GM19438 (cell line): ENCODE results near the gene WASF3.

ENCODE experiments used
- ATAC-seq: cut with Tn5 transposase; IDR thresholded peaks from one replicate; pipeline ENCODE4 v1.9.1; 2021; ENCODE audit warnings: low read depth; ENCODE audit not compliant: unreplicated experiment

The WASF3 gene

DNA sequence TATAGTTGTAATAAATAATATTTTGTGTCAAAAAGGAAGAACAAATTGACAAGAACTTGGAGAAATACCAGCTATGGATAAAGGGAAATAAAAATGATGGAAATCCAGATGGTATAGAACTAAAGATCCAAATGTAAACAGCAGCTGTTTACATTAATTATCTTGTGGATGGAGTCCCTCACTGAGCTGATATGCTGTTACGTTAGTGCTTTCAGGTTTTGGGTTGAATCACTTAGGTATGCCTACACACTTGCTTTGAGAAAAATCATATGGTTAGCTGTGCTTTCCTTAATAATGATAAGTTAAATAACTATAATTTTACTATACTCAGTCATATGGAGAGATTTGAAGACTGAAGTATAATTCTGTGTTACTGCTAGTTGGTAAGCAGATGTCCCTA, 27.7 kb downstream of the WASF3 start:
- ATAC-seq: no peak

DNA sequence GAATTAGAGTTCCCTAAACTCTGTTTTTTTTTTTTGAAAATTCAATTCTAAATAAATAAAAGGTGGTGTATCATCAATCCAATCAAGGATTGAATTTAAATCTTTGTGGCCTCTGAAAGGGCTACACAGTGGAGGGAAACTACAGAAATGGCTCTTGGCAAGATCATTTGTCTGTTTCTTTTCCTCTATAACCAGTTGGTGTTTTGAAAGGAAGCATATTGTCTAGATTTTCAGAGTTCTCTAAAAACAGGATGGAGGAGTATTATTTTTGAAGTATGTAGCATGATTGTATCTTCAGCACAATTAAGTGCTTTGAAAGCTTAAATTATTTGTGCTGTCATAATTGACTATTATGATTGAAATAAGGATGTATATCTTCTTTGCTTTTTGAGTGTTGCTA, 29.8 kb downstream of the WASF3 start:
- ATAC-seq: no peak

DNA sequence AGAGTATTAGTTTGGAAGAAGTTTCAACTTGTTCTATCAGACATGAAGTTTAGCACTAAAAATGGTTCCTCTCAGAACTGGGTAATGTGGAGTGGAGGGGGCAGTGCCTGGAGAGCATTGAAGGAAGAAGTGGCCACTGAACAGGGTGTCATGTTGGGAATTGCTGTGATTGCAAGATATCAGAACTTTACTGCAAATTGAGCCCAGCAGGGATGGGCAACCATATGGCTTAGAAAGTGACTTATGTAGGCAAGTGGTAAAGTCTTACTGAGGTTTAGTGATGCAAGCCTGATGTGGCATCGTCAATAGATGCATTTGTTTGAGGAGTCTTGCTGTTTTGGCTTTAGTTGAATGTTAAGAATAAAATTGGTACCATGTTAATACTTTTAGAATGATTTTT, 31.7 kb downstream of the WASF3 start:
- no peak for ATAC-seq

DNA sequence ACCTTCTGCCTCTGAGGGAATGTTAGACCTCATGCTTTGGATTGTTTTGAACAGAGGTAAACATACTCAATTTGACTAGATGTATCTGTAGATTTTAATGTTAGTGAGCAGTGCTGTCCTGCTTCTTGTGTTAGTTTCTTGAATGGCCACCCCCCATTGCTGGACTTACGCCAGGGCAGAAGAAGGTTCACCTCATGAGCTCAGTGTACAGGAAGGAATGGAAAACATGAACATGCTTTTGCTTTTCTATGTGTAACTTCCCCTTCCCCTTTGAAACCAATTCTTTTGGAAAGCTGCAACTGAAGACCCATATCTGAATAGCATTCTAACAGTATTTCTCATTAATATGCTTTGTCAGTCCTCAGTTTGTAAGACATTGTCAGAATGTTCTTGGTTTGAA, 32.3 kb downstream of the WASF3 start:
- ATAC-seq: no peak

DNA sequence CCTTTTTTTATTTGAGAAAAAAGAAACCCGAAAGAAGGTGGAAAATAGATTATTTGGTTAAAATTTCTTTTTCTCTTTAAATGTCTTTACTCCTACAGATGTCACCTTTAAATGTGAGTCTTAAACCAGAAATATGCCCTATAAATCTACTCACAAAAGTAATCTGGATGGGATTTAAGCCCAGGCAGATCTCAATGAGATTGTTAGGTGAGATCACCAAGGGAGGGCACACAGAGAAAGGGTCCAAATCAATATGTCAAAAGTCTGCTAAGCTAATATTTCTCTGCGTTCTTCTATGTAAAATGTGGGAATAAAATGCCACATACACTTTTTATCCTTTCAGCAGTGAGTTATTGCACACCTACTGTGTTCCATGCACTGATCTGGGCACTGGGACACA, 32.9 kb downstream of the WASF3 start:
- ATAC-seq: no peak

DNA sequence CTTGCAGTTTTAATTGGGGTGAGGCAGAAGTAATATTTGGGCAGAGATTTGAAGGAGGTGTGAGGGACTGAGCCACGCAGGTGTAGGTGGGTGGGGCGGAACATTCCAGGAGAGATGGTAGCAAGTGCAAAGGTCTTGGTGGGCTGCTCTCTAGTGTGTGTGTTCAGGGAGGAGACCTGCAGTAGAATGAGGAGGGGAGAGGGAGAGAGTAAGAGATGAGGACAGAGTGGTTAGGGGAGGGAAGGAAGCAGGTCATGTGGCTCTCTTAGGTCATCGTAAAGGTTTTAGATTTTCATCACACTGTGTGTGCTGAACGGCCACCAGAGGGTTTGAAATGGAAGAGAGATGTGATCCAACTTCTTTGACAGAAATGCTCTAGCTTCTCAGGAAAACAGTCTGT, 33.5 kb downstream of the WASF3 start:
- no peak for ATAC-seq

DNA sequence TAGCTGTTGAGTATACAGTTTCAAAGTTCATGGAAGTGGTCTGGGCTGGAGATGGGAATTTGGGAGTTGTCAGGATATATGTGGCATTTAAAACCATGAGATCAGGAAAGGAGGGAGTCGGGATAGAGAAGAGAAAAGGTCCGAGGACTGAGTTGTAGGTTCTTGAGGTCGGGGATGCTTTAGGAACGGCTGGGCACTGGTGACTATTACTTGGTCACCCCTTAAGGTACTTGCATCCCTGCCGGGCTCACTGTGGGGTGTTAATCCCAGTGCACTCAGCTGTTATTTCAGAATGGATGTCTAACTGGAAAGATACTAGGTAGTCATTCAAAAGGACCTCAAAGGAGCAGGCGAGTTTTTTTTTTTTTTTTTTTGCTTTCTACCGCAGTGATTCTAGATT, 34.2 kb downstream of the WASF3 start:
- ATAC-seq: no peak

DNA sequence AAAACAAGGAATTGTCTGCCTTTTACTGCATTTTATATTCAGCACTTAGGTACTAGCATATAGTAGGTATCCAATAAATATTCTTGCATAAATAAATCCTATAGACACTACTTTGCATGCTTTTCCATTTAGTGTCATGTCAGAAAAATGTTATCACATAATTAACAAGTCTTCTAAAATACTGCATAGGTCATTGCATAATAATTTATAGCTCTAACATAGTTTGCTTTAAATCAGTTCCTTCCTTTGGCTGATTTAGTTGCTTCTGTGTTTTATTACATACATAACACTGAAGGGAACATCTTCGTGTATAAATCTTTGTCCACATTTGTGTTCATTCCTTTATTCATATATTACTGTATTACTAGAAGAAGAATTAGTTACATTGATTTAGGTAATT, 36.2 kb downstream of the WASF3 start:
- no peak for ATAC-seq

DNA sequence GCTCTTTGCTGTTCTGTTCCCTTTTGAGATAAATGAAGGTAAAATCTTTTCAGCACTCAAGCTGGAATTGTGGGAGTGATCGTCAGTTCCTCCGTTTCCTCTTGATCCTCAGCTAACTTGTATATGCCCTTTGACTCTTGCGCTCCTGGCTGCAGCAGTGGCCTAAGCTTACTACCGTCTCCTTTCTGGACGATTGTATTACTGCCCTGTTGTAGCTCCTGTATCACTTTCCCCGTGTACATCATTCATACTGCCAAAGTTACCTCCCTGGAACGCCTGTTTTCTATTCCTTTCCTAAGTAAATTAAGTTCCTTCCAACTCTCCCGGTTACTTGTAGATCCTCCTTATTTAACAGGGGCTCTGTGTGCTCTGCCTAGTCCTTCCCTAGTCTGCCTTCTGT, 36.9 kb downstream of the WASF3 start:
- no peak for ATAC-seq

DNA sequence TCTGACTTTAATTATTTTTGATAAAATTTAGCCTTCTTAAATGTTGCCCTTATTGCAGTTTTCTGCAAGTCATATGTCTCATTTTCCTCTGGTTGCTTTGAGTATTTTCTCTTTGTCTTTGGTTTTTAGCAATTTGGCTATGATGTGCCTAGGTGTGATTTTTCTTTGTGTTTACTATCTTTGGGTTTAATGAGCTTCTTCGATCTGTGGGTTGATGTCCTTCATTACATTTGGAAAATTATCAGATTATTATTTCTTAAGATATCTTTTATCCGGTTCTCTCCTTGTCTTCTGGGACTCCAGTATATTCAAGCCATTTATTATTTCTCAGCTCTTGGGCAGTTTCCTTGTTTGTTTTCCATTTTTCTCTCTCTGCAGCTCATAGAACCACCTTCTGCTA, 39.0 kb downstream of the WASF3 start:
- ATAC-seq: no peak

DNA sequence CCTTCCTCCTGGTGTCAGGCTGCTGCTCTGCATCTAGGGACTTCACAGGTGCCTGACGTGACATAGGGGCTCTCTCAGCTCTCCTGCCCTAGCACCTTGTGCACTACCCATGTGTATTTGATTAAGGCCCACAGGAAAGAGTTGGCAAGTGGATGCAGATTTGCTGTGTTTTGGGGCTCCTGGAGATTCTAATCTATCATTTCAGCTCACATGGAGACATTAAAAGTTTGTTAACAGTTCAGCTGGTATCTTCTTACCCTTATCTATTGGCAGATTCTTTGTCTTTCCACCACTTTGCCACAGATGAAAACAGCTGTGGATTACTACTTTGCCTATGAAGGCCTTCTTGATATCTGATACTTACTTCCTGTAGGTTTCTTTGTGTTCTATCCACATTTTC, 41.9 kb downstream of the WASF3 start:
- ATAC-seq: no peak

DNA sequence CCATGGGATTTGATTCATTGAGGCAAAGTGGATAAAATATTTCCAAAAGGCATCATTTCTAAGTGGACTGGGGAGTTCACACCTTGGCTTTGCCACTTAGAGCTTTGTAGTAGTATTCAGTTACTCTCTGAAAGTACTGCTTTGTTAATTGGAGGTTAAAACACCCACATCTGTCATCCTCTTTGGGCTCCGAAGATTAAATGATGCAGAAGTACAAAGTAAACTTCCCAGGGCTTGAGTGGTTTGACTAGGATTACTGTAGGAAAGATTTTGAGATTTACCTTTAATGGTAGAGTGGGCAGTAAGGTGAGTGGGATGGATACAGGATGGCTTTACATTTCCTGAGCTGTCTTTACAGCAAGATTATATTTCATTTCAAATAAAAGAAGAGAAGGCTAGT, 42.4 kb downstream of the WASF3 start:
- ATAC-seq: no peak

DNA sequence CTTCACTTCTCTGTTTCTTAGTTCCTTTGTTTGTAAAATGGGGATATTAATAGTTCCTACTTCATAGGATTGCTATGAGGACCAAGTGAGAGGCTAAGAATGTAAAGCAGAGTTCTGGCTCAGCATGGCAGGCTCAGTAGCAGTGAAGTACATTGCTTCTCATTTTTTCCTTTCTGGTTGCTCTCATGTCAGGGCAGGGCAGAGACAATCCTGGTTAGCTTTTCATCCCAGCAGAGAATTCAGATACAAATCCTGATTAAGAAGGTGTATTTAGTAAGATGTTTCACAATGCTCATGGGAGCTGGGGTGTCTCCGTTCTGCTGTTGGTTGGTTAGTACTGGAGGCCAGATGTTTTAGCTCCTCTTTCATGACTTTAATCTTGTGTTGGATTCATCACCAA, 42.9 kb downstream of the WASF3 start:
- ATAC-seq: no peak

DNA sequence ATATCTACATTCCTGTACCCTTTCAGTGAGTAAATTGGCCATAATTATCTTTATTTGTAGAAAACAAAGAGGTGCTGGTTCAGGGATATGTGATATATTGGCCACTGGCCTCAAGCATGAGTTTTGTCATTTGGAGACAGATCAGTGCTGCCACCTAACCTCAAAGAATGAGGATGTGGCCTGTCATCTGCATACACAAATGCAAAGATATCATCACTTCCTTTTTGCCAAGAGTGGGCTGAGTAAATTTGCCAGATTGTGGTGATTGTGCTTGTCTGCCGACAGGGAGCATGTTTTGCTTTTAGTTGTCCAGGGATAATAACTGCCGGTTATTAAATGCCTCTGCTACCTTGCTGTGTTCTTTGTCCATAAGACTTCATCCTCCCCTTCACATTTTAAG, 44.2 kb downstream of the WASF3 start:
- ATAC-seq: no peak

DNA sequence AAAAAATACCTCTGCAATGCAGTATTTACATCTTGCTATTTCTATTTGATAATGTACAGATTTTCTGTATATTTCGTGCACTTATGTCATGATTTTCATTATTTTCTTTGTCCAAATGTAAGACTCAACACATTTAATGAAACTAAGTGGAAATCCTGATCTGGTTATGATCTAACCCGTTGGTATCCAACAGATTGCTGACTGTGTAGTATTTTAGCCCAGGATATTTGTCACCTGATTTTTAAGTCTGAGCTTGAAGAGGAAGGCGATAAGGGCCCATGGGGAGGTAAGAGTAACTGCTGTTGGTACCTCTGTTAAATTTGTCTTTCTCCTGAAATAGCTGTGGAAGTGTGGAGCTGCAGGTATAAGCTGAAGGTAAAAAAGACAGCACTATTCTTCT, 45.3 kb downstream of the WASF3 start:
- ATAC-seq: no peak

DNA sequence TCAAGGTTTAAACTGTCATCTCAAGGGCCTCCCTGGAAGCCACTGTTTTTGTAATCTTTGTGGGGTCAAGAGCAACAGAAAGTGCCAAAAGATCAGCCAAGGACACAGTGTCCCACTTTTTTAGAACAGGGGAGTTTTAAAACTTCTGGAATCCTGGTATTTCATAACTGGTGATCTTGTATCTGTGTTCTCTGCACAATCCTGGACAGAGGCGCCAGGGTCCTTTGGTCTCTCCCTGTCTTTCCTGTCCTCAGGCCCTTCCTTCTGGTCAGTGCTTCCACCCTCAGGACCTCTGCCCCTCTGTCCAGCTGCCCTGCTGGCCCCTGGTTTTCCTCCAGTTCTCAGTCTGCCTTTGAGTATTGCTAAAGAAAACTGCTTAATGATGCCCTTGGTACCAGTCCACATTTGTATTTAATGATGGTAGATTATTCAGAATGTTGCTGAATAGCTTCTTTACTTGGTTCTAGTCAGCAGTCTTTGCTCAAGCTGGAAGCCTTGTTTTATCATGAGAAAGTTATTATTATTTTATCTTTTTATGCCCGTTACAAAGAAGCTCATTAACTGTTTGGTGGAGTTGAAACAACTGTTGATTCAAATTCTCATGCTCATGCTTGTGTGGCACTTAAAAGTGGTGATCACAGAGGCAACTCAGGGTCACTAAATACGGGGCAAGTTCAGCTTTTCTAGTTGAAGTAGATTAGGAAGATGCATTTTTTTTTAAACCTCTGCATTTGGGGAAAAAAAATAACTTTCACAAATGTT, 47.5 kb downstream of the WASF3 start:
- ATAC-seq: no peak

DNA sequence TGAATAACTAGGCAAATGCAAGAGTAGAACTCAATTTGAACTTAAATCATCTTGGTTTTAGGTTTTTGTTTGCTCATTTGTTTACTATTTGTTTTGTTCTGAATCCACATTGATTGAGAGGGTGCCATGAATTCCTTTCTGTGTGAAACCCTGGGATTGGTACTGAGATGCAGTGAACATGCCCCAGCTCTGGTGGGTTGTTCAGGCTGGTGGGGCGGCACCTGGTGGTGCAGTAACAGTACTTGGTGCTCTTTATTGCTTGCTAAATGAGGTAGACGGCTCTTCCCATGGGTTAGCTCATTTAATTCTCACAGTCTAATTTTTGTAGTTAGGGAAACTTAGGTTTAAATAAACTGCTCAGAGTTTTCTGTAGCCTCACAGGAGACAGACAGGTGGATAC, 48.4 kb downstream of the WASF3 start:
- no peak for ATAC-seq

DNA sequence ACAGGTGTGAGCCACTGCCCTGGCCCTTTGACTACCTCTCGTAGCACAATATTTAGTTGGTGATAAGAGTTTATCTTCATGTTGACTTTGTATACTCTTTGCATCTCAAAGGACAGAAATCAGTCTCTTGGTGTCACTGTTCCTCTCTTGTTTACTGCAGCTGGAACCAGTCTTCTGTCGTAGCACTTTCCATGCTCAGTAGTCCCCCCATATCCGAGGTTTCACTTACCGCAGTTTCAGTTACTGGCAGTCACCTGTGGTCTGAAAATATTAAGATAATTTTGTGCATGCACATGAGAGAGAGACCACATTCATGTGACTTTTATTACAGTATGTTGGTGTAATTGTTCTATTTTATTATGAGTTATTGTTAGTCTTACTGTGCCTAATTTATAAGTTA, 49.1 kb downstream of the WASF3 start:
- ATAC-seq: no peak

DNA sequence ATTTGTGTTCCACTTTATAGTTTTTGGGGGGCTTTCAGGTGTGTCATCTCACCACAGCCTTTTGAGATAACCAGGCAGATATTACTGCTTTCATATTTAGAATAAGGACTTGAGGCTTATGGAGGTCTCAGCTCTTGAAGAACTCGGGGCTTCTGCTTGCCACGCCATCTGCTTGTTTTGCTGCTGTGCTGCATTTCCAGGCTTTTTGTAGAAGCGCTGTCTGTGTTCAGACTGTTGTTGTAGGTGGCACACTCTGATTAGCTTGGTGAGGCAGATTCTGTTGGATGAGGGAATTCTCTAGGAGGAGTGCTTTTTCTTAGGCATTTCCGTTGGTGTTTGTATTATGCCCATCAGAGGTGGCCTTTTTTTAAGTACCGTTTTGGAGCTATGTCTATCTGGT, 57.2 kb downstream of the WASF3 start:
- ATAC-seq: no peak

DNA sequence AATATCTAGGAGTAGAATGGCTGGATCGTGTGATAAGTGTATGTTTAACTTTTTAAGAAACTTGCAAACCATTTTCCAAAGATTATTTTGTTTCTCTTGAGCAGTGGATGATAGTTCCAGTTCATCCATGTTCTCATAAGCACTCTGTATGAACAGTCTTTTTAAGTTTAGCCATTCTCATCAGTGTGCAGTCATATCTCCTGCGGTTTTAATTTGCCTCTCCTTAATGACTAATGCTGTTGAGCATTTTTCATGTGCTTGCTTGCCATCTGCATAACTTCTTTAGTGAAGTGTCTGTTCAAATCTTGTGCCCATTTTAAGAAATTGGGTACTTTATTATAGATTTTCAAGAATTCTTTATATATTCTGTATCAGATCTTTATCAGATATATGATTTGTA, 58.6 kb downstream of the WASF3 start:
- no peak for ATAC-seq

DNA sequence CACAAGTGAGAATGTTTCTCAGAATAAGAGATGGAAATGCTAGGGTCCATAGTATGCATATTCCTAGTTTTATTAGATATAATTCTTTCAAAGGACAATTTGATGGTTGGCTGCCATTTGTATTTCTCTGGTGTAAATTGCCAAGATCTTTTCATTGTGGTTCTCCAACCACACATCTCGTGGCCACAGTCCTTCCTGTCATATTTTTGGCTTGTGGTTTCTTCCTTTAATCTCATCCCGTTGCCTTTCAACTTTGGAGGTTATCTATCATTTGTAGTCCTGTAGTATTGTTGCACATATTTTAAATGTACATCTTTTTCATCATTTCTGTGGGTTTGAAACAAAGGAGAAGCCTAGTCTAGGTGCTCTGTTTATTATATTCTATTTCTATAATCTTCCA, 61.2 kb downstream of the WASF3 start:
- no peak for ATAC-seq

DNA sequence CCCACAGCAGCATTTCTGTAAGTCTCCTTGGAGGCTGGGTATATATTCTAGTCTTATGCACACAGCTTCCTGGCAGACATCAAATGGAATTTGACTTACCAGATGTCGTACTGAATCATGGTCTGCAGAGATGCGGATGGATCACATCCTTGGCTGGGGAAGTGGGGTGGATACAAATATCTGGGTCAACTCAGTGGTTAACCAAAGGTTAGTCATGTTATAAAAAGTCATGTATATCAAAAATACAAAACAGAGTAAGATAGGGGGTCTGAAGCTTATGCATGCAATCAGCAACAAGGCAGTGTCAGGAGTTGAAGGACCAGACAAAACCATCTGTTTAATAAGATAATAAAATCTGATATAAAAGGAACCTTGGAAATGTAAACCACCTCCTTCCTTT, 61.9 kb downstream of the WASF3 start:
- ATAC-seq: no peak

DNA sequence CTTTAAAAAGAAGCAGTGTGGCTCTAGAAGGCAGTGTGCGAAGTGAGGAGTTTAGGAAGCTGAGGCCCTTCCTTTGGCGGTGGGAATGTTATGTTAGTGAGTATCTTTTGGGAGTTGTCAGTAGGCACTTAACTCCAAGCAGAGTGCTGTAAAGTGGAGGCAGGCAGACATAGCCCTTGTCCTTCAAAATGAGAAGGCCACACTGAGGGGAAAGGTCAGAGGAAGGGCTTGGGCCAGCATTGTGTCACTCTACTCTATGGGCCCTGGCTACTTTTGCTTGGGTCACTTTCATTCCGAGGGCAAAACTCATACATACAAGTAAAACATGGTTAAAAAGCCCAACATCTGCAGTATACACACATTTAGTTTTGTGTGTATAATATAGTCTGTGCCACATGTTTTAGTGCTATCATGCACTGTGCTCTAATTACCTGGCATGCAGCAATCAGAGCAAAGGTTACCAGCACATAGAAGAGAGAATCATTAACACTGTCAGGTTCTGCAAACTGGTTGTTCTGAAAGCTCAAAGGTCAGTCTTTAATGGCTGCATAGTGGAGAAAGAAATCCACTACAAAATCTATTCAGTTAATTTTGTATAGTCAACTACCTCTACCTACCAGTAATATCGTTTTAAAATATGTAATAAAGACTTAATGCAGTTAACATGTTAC, 64.4 kb downstream of the WASF3 start:
- ATAC-seq: no peak
